Measurements from ENCODE around the gene COTL1. TPM values are rescaled to one million over a fixed set of nuclear protein-coding genes. Genes with fewer than 3 reads are reported as not detected.

COTL1 gene
- total and polyA plus RNA-seq, 4 donors = 62.4 to 223 (median 142) TPM

DNA sequence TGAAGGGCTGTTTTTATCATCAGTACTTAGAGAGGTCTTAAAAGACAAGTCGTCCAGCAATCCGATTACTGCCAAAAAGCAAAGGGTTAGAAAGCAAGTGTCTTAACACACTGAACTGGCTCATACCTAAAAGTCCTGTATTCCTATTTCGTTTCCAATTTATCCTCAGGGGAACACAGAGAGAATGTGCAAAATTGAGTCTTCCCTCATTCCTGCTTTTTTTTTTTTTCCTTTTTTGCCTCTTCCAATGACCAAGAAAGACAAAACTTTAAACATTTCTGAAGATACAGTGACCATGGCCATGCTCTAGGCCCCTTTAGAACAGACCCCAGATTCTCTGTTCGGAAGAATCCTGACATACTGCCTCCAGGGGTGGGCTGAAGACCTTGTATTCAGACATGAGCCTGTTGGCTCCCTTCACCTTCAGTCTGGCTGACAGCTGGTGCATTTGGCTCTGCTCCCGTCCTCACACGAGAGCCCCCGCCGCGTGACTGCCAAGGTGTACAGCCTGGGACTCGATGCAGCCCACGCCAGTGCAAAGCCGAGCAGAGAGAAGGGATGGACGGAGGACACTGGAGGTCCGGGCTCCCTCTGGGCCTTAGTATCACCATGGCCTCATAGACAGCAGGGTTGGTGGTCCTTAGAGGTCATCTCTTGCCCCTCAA is 47.0 kb downstream of the COTL1 start:
- H3K27ac ChIP-seq (ENCODE audit: low read depth in 1 of 2, low read length in 1 of 2) = no peak overlapping the region
- ATAC-seq (ENCODE audit: insufficient read depth, low FRiP score) (no peak), DNase-seq (no peak)
- H3K9me3 ChIP-seq (ENCODE audit: control insufficient read depth in 4 of 4, insufficient read depth in 3 of 4, low read length in 3 of 4) = peaks cover 0 to 7% (median 0%) of the 10 kb centered on the region in 4 donors
- peaks cover 0 to 9% (median 0%) of the 10 kb centered on the region in 4 donors for H3K36me3 ChIP-seq (ENCODE audit: control insufficient read depth in 4 of 4, insufficient read depth in 4 of 4, low read length in 4 of 4)
- H3K4me1 ChIP-seq (ENCODE audit: control insufficient read depth in 5 of 5, insufficient read depth in 5 of 5, low read length in 5 of 5) = peaks cover 0 to 9% (median 0%) of the 10 kb centered on the region in 5 donors
- WGBS, 2 donors = 89 to 90% methylated on average over 14 of the region's 14 CpGs
- H3K9ac ChIP-seq (ENCODE audit: insufficient read depth in 1 of 2, low read length in 2 of 2) = no peak overlapping the region
- H3K4me3 ChIP-seq = no peak overlapping the region
- no peaks in the 10 kb centered on the region for H3K27me3 ChIP-seq (ENCODE audit: control insufficient read depth in 3 of 3, insufficient read depth in 3 of 3, low read length in 2 of 3)
- TF ChIP-seq CTCF (IDR thresholded peaks at IDR 0.05; ENCODE audit: control extremely low read depth, extremely low read depth) = no peak

DNA sequence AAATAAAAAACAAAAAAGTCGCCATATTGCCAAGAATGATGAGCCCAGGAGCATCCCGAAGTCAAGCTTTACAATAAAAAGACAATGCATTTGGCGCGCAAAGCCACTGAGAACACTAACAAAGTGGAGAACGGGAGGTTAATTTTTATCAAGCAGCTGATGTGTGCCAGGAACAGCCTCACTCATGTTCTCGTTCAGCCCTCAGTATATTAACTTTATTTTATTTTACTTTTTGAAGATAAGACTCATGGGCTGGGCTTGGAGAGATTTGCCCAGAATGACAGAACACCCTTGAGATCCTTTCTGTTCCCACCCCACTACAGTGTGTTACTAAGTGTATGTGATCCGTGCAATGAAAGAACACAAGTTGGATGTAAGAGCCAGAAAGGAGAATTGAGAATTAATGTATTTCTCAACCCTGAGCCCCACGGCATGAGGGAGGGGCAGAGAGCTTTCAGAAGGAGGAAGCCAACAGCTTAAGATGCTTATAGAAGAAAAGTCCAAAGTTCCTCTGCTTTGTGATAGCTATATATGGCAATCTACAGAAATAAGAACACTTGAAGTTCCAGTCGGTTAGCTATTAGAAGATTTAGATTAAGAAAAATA is 48.4 kb downstream of the COTL1 start:
- H3K4me3 ChIP-seq = no peak overlapping the region
- H3K36me3 ChIP-seq (ENCODE audit: control insufficient read depth in 4 of 4, insufficient read depth in 4 of 4, low read length in 4 of 4) = peaks cover 0 to 10% (median 1%) of the 10 kb centered on the region in 4 donors
- H3K9ac ChIP-seq (ENCODE audit: insufficient read depth in 1 of 2, low read length in 2 of 2) = no peak overlapping the region
- H3K4me1 ChIP-seq (ENCODE audit: control insufficient read depth in 5 of 5, insufficient read depth in 5 of 5, low read length in 5 of 5) = peaks cover 0 to 7% (median 0%) of the 10 kb centered on the region in 5 donors
- H3K9me3 ChIP-seq (ENCODE audit: control insufficient read depth in 4 of 4, insufficient read depth in 3 of 4, low read length in 3 of 4) = peaks cover 0 to 7% (median 0%) of the 10 kb centered on the region in 4 donors
- no peaks in the 10 kb centered on the region for H3K27me3 ChIP-seq (ENCODE audit: control insufficient read depth in 3 of 3, insufficient read depth in 3 of 3, low read length in 2 of 3)
- ATAC-seq (ENCODE audit: insufficient read depth, low FRiP score) = peak; percentile 45
- H3K27ac ChIP-seq (ENCODE audit: low read depth in 1 of 2, low read length in 1 of 2) = no peak overlapping the region
- 58 to 59% methylated on average over 9 of the region's 9 CpGs for WGBS, 2 donors
- no peak for TF ChIP-seq CTCF (IDR thresholded peaks at IDR 0.05; ENCODE audit: control extremely low read depth, extremely low read depth)
- DNase-seq = peak; percentile 58 to 85 (median 70)

GRCh38 chr16:84568066-84568465 is 49.8 kb downstream of the COTL1 start:
- Histone ChIP-seq H3K9me3 (ENCODE audit: control insufficient read depth in 4 of 4, insufficient read depth in 3 of 4, low read length in 3 of 4) (peaks cover 0 to 7% (median 0%) of the 10 kb centered on the region in 4 donors), H3K27ac (ENCODE audit: low read depth in 1 of 2, low read length in 1 of 2) (no peak overlapping the region), H3K4me1 (ENCODE audit: control insufficient read depth in 5 of 5, insufficient read depth in 5 of 5, low read length in 5 of 5) (no peaks in the 10 kb centered on the region), H3K9ac (ENCODE audit: insufficient read depth in 1 of 2, low read length in 2 of 2) (no peak overlapping the region), H3K27me3 (ENCODE audit: control insufficient read depth in 3 of 3, insufficient read depth in 3 of 3, low read length in 2 of 3) (no peaks in the 10 kb centered on the region), H3K36me3 (ENCODE audit: control insufficient read depth in 4 of 4, insufficient read depth in 4 of 4, low read length in 4 of 4) (peaks cover 0 to 16% (median 1%) of the 10 kb centered on the region in 4 donors), H3K4me3 (no peak overlapping the region)
- no peak for DNase-seq
- ATAC-seq (ENCODE audit: insufficient read depth, low FRiP score) = no peak
- TF ChIP-seq CTCF (IDR thresholded peaks at IDR 0.05; ENCODE audit: control extremely low read depth, extremely low read depth) = no peak
- WGBS, 2 donors = 91 to 92% methylated on average over 9 of the region's 9 CpGs
